Stimulated activated CD4-positive, alpha-beta T cell treated with anti-CD3 and anti-CD28 coated beads, Interleukin-15, amount 100 ng/mL, for 48 hours (primary cell): ENCODE measurements around the gene KCNIP3.
A peak's percentile ranks its signal among the peaks of the same experiment; 100 is the strongest.
"Not testable (repeated sequence)": the region's sequence is repeated elsewhere in the genome, so short reads cannot be mapped to it uniquely, and the experiment has no call there.

Experiments
- DNase-seq, 2 donors: peaks; one replicate each; pipeline ENCODE4 v3.0.0-alpha.2; 2020; ENCODE audit warnings: low read depth in 2 of 2

KCNIP3 gene

GRCh38 chr2:95386031-95386430, 88.9 kb downstream of the KCNIP3 start:
- DNase-seq, result no peak

- no peak for DNase-seq
Measured at GRCh38 chr2:95387358-95387757, 90.2 kb downstream of the KCNIP3 start.

- DNase-seq, result no peak
Measured at GRCh38 chr2:95388091-95388692, 91.0 kb downstream of the KCNIP3 start.

- DNase-seq, result no peak
Measured at GRCh38 chr2:95388856-95389244, 91.7 kb downstream of the KCNIP3 start.

- DNase-seq, result peak; percentile 28 to 49
Measured at GRCh38 chr2:95389245-95390119, 92.3 kb downstream of the KCNIP3 start.

- no peak for DNase-seq
Measured at GRCh38 chr2:95390272-95390880, 93.2 kb downstream of the KCNIP3 start.

GRCh38 chr2:95390881-95391321, 93.8 kb downstream of the KCNIP3 start:
- no peak for DNase-seq

- no peak for DNase-seq
Measured at GRCh38 chr2:95391641-95392310, 94.6 kb downstream of the KCNIP3 start.

- no peak for DNase-seq
Measured at GRCh38 chr2:95392320-95392719, 95.2 kb downstream of the KCNIP3 start.

GRCh38 chr2:95392730-95393455, 95.7 kb downstream of the KCNIP3 start:
- DNase-seq, result no peak

GRCh38 chr2:95393901-95394300, 96.8 kb downstream of the KCNIP3 start:
- DNase-seq, result no peak

GRCh38 chr2:95399061-95399460, 101.9 kb downstream of the KCNIP3 start:
- DNase-seq, result no peak

GRCh38 chr2:95401480-95401879, 104.3 kb downstream of the KCNIP3 start:
- no peak for DNase-seq

- not testable (repeated sequence) for DNase-seq
Measured at GRCh38 chr2:95402004-95402369, 104.8 kb downstream of the KCNIP3 start.

- peak; percentile 93 to 95 for DNase-seq
Measured at GRCh38 chr2:95402370-95403203, 105.4 kb downstream of the KCNIP3 start, which contains the start of gene FAHD2A. FAHD2A (plus strand) TSS chr2:95402708; CDS start chr2:95405559, 2,851 bp downstream.

- peak in 1 of 2 donors; percentile 22 for DNase-seq
Measured at GRCh38 chr2:95403204-95403721, 106.1 kb downstream of the KCNIP3 start.

- DNase-seq, result not testable (repeated sequence)
Measured at GRCh38 chr2:95403824-95404223, 106.7 kb downstream of the KCNIP3 start.

GRCh38 chr2:95404676-95405075, 107.5 kb downstream of the KCNIP3 start:
- not testable (repeated sequence) for DNase-seq

GRCh38 chr2:95411239-95411638, 114.1 kb downstream of the KCNIP3 start:
- DNase-seq, result not testable (repeated sequence)

GRCh38 chr2:95414015-95414594, 117.0 kb downstream of the KCNIP3 start:
- peak in 1 of 2 donors; percentile 44 for DNase-seq
